Cardiac fibroblast (primary cell): ENCODE data around the gene CDKL1.
"Not testable (repeated sequence)": the region's sequence is repeated elsewhere in the genome, so short reads cannot be mapped to it uniquely, and the experiment has no call there.

Experiments used
- DNase-seq, 2 donors: peaks; one replicate each; pipeline versions ENCODE4 v3.0.0 to v3.0.0-alpha.2; 2010; ENCODE audit warnings: low read depth in 2 of 2
- H3K4me3 ChIP-seq, 2 donors: replicated peaks in 1 of 2; 1 replicate in 1 of 2; 2 replicates in 1 of 2; pipeline ENCODE4 v1.5.1; 2011; ENCODE audit warnings: low read depth in 2 of 2, low read length in 2 of 2, mild to moderate bottlenecking in 2 of 2, moderate library complexity in 1 of 2
- CTCF ChIP-seq: IDR thresholded peaks from one replicate; pipeline ENCODE4 v1.5.1; 2011; ENCODE audit warnings: low read depth, mild to moderate bottlenecking, low read length, inconsistent platforms

Gene CDKL1

DNA sequence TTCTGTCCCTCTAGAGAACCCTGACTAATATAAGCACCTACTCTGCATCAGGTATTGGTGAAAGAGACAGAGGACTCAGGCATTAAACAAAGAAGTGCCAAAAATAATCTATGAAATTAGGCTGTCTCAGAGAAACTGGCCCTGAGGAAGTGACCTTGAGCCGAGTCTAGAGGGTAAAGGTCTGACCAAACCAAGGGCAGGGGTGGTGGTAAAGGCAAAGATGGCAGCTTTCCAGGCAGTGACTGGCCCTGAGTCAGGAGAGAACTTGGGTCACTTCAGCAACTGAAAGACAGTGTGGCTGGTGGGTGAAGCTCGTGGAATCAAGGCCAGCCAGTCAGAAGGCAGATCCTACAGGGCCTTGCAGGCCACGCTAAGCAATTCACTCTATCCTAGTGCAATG is 30.6 kb downstream of the CDKL1 start:
- DNase-seq, result peak in 1 of 2 donors; percentile 23
- no peak for TF ChIP-seq CTCF
- H3K4me3 ChIP-seq, result no peak overlapping the region

DNA sequence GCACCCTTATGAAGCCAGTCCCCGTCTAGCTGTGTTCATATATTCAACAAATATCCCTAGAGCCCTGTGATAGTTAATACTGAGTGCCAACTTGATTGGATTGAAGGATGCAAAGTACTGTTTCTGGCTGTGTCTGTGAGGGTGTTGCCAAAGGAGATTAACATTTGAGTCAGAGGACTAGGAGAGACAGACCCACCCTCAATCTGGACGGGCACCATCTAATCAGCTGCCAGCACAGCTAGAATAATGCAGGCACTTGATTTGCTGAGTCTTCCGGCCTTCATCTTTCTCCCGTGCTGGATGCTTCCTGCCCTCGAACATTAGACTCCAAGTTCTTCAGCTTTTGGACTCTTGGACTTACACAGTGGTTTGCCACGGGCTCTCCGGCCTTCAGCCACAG is 31.1 kb downstream of the CDKL1 start:
- not testable (repeated sequence) for DNase-seq, H3K4me3 ChIP-seq

- DNase-seq, result no peak
- H3K4me3 ChIP-seq, result no peak overlapping the region
- TF ChIP-seq CTCF, result no peak
Measured at GRCh38 chr14:50364792-50365191, 31.9 kb downstream of the CDKL1 start.

DNA sequence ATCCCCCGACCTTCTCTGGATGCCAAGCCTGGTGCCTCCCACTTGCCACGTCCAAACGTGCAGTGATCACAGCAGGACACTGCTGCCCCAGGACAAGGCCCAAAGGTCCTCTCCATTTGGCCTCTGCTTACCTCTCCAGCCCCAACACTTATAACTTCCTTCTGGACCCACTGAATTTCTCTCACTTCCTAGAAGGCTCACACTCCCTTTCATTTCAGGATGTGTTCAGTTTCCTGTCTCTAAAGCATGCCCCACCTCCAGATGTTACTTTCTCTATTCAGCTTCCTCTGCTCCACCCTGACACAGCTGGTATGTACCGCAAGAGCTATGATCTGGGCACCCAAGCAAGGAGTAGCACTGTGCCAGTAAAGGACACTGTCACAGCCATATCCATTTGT is 33.0 kb downstream of the CDKL1 start:
- DNase-seq, result peak; percentile 50 to 70
- no peak for TF ChIP-seq CTCF
- H3K4me3 ChIP-seq, result peak overlapping the region in 1 of 2 donors; percentile 15

GRCh38 chr14:50362764-50363713 is 33.6 kb downstream of the CDKL1 start:
- peak; percentile 25 to 41 for DNase-seq
- no peak for TF ChIP-seq CTCF
- H3K4me3 ChIP-seq, result peak overlapping the region in 1 of 2 donors; percentile 15

DNA sequence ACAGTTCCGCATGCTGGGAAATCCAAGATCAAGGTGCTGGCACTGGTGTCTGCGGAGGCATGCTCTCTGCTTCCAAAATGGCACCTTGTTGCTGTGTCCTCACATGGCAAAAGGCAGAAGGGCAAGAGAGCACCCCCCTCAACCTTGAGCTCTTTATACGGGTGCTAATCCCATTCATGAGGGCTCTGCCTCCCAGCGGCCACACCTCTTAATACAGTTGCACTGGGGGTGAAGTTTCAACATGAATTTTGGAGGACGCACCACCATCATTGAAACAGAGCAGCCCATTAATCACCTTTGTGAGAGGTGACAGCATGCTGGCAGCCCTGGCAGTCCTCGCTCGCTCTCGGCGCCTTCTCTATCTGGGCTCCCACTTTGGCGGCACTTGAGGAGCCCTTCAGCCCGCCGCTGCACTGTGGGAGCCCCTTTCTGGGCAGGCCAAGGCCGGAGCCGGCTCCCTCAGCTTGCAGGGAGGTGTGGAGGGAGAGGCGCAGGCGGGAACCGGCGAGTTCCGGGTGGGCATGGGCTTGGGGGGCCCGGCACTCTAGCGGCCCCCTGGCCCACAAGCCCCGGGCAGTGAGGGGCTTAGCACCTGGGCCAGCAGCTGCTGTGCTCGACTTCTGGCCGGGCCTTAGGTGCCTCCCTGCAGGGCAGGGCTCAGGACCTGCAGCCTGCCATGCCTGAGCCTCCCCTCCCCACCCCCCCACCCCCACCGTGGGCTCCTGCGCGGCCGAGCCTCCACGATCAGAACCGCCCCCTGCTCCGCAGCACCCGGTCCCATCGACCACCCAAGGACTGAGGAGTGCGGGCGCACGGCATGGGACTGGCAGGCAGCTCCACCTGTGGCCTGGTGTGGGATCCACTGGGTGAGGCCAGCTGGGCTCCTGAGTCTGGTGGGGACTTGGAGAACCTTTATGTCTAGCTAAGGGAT is 34.9 kb downstream of the CDKL1 start:
- H3K4me3 ChIP-seq, DNase-seq: not testable (repeated sequence)

DNA sequence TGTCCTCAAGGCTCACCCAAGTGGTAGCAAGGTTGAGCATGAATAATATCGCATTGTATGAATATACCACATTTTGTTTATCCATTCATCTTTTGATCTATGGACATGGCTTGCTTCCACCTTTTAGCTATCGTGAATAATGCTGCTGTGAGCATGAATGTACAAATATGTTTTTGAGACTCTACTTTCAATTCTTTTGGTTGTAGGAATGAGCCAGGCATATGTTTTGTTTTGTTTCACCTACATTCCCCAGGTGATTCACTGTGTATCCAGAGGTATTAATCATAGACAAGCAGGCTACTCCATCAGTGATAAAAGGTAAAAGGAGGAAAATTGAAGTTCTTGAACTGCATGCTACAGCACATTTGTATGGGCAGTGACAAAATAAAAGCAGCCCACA is 35.8 kb downstream of the CDKL1 start:
- TF ChIP-seq CTCF, result no peak
- DNase-seq, result no peak
- no peak overlapping the region for H3K4me3 ChIP-seq
